RWPE1 (cell line): ENCODE data around the gene CHRNA3.

Experiments used
- CTCF ChIA-PET: fragments of 350-600 bp; sonication (Branson Sonifier 250); formaldehyde crosslinking; extraction: SDS; loops from one replicate; lab custom pipeline; 2021; lab: Yijun Ruan, JAX
- POLR2A ChIA-PET: fragments of 400-600 bp; formaldehyde crosslinking; extraction: SDS; loops from one replicate; lab custom pipeline; 2020; ENCODE audit warnings: antibody characterized with exemption; ENCODE audit not compliant: low non-redundant PET; lab: Yijun Ruan, JAX
- DNase-seq: peaks from one replicate; pipeline ENCODE4 v3.0.0; 2012; ENCODE audit warnings: low spot score
- H3K27ac ChIP-seq: fragments of 450-650 bp; 2 replicates; pipeline ENCODE4 v1.5.1; 2017
- CTCF ChIP-seq: fragments of 450-650 bp; conservative IDR thresholded peaks from 2 replicates; pipeline ENCODE4 v1.5.1; 2017; ENCODE audit warnings: low read depth, mild to moderate bottlenecking

CHRNA3 gene

GRCh38 chr15:78550194-78550593 is 70.6 kb downstream of the CHRNA3 start:
- H3K27ac ChIP-seq: no peak overlapping the region
- ChIA-PET CTCF (interaction anchor here (0.7 kb wide), 1 partner anchor 109 kb away, joined by 3 read pairs; no protein-coding TSS in a partner anchor), POLR2A (interaction anchor here (0.8 kb wide), 1 partner anchor 7 kb away, joined by 4 read pairs; no protein-coding TSS in a partner anchor)
- no peak for TF ChIP-seq CTCF
- no peak for DNase-seq
